Activated CD8-positive, alpha-beta memory T cell treated with anti-CD3 and anti-CD28 coated beads for 36 hours (primary cell): ENCODE measurements around the gene ZNF784. TPM values are rescaled to one million over a fixed set of nuclear protein-coding genes. Genes with fewer than 3 reads are reported as not detected.

ENCODE experiments used
- CTCF ChIA-PET: fragments of 350-600 bp; sonication (Branson Sonifier 250); formaldehyde crosslinking; loops from one replicate; lab custom pipeline; 2021; ENCODE audit warnings: antibody characterized with exemption; lab: Charles Lee
- POLR2A ChIA-PET: fragments of 350-600 bp; sonication (Branson Sonifier 250); formaldehyde crosslinking; loops from one replicate; lab custom pipeline; 2021; ENCODE audit warnings: antibody characterized with exemption; lab: Charles Lee
- total RNA-seq, 2 experiments: library from RNA; stranded (reverse); gene quantifications; one replicate each; pipeline ENCODE4 v1.2.3, GENCODE V29; 2021

ZNF784 gene
- total RNA-seq, 2 experiments from 2014 or later: 2.8 to 3.0 TPM

DNA sequence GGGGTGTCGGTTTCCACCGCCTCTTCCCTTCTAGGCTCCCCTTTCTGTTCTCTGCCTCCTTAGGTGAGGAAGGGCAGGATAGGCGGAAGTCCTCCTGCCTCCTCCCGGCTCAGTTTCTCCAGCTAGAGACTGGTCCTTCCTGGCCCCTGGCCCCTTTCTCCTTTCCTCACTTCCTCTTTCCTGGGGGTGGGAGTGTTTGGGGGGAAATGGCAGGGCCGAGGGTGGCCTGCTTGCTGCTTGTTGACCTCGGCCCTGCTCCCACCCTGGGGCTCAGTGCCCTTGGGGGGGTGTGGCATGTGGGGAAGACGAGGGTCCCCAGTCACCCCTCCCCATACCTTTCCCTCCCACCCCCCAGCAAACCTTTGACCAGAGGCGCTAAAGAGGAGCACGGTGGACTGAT is 35.5 kb upstream of the ZNF784 start:
- CTCF ChIA-PET: no interaction called here
- POLR2A ChIA-PET: interaction anchor here (0.7 kb wide), 1 partner anchor 11 kb away, joined by 3 read pairs; no protein-coding TSS in a partner anchor

DNA sequence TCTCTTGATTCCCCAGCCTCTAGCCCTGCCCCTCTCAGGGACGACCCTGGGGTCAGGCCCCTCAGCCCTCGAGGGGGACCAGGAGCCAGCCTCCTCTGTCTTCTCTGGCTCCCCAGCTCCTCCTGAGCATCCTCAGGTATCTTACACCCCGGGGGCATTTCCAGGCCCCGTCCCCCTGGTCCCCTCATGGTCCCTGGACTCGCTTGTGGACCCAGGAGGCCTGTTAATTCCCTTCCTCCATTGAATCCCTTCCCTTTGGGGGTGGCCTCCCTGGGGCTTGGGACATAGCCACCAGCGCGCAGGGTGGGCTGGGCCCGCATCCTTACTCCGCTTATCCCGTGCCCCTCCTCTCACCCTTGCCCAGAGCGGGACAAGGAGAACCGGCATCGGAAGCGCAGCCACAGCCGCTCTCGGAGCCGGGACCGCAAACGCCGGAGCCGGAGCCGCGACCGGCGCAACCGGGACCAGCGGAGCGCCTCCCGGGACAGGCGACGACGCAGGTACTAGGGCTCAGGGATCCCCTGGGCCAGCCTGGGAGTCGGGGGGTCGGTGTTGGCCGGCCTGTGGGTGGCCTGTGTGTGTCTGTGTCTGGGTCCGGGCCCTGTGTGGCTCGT is 34.6 kb upstream of the ZNF784 start:
- ChIA-PET POLR2A (interaction anchor here (0.5 kb wide), 1 partner anchor 14 kb away, joined by 3 read pairs; no protein-coding TSS in a partner anchor), CTCF (no interaction called here)

DNA sequence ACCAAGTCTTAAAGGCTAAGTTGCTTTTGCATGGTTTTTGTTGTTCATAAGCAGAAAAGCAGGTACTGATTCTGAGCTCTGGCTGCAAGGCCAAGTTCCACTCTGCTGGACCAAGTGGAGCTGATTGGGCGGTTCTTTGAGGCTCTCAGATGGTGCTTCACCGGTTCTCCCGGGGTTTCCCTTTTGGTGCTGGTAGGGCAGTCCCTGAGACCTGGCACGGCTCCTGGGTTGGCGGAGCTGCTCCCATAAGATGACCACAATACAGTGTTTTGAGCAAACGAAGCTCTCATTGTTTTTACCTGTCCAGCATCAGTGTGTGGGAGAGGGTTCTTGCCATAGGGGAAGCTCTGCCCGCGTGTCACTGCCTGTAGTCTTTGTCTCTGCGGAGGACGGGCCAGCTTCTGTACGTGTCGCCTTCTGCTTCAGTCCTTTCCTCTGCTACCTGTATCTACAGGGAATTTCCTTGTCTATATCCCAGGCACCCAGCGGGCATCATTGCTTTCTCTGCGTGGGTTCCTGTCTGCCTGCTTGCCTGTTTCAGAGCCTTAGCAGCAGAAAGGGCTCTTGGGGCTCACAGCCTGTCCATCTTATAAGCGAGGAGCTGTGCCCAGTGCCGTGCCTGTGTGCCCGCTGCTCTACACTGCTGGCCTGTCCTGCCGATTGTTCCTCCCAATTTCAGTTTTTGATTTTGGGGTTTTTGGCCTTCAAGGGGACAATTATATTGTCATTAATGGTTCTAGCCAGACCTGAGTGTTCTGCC is 32.8 kb upstream of the ZNF784 start:
- POLR2A ChIA-PET: interaction anchor here (0.5 to 1.2 kb wide), 3 partner anchors 11 to 37 kb away, joined by 4 to 6 read pairs (median 5); no protein-coding TSS in a partner anchor
- CTCF ChIA-PET: interaction anchor here (0.7 to 1.6 kb wide), 3 partner anchors 15 to 25 kb away, joined by 3 to 7 read pairs (median 4); partner anchors contain the start of gene ZNF580

DNA sequence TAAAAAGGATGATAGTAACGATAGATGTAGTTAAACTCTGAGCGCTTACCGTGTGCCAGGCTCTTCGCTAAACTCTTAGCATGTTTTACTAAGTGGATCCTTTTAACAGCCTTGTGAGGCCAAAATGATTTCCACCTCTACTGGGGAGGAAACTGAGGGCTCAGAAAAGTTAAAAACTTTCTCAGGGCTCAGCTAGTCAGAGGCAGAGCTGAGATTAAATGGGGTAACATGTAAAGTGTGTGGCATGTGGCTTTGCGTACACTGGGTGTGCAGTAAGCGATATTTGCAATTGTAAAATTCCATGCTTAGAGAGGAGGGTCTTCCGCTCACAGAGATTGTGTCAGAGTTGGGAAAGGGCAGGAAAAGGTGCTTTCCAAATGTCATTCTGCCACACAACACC is 32.2 kb upstream of the ZNF784 start:
- ChIA-PET POLR2A (interaction anchor here (1.2 kb wide), 1 partner anchor 15 kb away, joined by 5 read pairs; no protein-coding TSS in a partner anchor), CTCF (interaction anchor here (0.6 to 1.6 kb wide), 3 partner anchors 16 to 24 kb away, joined by 3 to 7 read pairs (median 3); partner anchors contain the start of gene ZNF580)

DNA sequence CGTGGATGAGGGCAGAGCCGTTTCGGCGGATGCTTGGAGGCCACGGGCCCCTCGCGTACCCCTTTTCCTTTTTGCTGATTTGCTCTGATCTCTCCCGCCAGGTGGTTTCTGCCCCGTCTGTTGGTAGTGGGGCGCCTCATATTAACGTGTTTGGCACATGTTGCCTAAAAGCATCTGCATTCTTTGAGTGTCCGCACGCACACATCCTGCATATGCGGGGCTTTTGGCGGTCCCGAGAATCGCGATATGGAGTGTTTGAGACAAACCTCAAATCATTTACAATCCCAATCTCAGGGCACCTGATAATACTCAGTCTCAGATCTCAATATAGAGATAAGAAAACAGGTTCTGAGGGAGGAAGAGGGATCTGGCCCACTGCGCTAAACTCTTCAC is 31.3 kb upstream of the ZNF784 start:
- POLR2A ChIA-PET: no interaction called here

DNA sequence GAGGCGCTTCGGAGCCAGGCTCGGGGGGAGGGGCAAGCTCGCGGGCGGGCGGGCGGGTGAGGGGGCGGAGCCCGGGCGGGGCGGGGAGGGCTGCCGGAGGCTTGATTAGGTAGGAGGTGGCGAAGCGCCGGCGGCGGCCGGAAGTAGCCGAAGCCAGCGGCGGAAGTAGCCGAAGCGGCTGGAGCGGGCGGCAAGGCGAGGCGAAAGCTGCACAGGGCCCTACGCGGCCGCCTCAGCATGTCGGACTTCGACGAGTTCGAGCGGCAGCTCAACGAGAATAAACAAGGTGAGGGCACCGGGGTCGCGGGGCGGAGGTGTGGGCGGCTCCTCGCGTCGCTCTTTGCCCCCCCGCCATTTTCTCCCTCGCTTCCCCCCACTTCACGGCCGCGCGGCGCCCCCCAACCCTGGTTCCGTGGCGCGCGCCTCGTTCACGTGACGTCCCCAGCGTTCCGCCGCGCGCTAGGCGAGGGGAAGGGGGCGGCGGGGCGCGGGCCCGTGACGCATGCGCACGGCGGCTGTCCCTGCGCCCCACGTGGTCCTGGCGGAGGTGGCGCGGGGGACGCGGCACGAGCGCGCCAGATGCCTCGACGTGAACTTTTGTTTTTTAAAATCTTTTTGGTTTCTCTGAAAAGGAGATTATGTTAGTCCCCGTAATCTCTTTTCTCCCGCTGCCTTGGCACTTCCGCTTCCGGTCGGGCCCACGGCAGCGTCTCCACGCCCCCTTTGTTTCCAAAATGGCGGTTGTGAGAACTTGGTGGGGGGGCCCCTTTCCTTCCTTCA is 30.7 kb upstream of the ZNF784 start, which contains the start of gene U2AF2:
U2AF2 (plus strand) TSS at position 168 of the 780 bp plus-strand sequence; CDS start at position 238, 70 bp downstream.
- ChIA-PET POLR2A (interaction anchor here (1.1 to 1.6 kb wide), 4 partner anchors 12 to 538 kb away, joined by 3 to 9 read pairs (median 4); partner anchors contain the start of genes FIZ1, PPP1R12C and ZNF581), CTCF (interaction anchor here (0.8 to 3.9 kb wide), 8 partner anchors 11 to 1192 kb away, joined by 3 to 29 read pairs (median 4); partner anchors contain the start of genes LENG9, TMEM238 and ZNF581)

More for the DNA sequence above, 31.3 kb upstream of the ZNF784 start:
- CTCF ChIA-PET: no interaction called here

DNA sequence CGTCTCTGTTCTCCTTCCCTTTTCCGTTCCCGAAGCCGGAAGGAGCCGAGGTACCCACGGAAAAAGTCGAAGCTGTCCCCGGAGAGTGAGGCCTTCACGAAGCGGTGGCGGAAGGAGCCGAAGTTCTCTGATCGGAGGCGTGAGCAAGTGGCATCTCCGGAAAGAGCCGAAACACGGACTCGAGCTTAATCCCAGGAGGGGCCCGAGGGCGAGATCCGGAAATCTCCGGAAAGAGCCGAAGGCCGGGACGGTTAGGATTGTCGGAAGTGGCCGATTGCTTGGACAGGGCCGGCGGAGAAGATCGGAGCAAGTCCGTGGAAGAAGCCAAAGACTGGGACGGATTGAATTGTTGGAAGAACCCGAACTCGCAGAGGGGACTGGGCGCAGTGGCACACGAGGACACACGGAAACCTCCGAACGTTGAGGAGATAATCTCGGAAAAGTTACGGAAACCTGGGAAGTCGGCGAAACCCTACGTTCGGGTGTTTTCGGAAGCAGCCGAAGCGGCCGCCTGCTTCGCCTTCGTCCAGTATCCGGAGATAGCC is 30.0 kb upstream of the ZNF784 start:
- POLR2A ChIA-PET: interaction anchor here (1.1 to 1.6 kb wide), 4 partner anchors 11 to 537 kb away, joined by 3 to 9 read pairs (median 4); partner anchors contain the start of genes FIZ1, PPP1R12C and ZNF581
- CTCF ChIA-PET: interaction anchor here (0.8 to 3.9 kb wide), 9 partner anchors 10 to 1191 kb away, joined by 3 to 29 read pairs (median 4); partner anchors contain the start of genes LENG9, TMEM238 and ZNF581

DNA sequence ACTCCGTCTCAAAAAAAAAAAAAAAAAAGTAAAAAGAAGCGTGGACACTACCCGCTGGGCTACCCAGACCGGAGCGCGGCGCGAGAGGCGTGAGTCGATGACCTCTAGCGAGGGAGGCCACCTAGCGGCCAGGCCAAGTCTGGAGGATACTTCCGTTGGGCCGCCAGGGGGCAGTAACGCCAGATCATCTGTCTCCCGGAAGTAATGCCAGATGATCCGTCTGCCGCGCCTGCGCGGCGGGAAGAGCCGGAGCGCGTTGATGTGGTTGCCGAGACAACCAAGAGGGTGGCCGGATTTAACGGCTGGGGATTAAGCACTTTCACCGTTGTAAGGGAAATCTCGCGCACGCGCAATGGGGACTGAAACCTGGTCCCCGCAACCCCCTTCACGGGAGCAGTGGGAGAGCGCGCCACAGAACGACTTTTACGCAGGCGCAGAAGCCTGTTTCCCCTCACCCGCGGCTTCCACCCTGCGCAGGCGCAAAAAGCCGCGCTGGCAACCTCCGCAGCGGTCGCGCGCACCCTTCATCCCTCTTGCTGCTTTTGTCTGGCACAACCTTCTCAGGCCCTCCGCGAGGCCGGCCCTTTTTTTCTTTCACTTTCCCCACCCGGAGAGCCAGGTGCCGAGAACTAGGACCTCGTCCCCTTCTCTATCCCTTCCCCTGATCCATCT is 29.4 kb upstream of the ZNF784 start:
- CTCF ChIA-PET: interaction anchor here (0.7 to 3.9 kb wide), 24 partner anchors 9 to 1190 kb away, joined by 3 to 29 read pairs (median 4); partner anchors contain the start of genes LENG9, TMEM238, ZNF524 and ZNF580

GRCh38 chr19:55652311-55653128 is 28.2 kb upstream of the ZNF784 start:
- CTCF ChIA-PET: interaction anchor here (0.6 to 3.9 kb wide), 19 partner anchors 9 to 1489 kb away, joined by 3 to 29 read pairs (median 5); partner anchors contain the start of genes ZNF524, ZNF580 and ZNF581
- POLR2A ChIA-PET: interaction anchor here (0.7 kb wide), 1 partner anchor 541 kb away, joined by 9 read pairs; no protein-coding TSS in a partner anchor

More for the DNA sequence above, 29.4 kb upstream of the ZNF784 start:
- POLR2A ChIA-PET: interaction anchor here (0.7 to 1.6 kb wide), 3 partner anchors 55 to 543 kb away, joined by 3 to 9 read pairs (median 9); partner anchors contain the start of genes FIZ1 and PPP1R12C

DNA sequence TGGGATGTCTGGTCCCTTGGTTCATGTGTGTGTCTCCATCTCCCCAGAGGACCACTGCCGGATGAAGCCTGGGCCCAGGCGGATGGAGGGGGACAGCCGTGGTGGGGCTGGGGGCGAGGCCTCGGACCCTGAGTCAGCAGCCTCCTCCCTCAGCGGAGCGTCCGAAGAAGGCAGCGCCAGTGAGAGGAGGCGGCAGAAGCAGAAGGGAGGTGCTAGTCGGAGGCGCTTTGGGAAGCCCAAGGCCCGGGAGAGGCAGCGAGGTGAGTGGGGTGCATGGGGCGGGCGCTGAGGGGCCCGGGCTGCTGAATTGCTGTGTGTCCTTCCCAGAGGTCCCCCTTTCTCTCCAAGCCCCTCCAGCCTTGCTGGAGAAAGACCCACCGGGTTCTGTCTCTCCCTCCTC is 26.9 kb upstream of the ZNF784 start:
- POLR2A ChIA-PET: no interaction called here

DNA sequence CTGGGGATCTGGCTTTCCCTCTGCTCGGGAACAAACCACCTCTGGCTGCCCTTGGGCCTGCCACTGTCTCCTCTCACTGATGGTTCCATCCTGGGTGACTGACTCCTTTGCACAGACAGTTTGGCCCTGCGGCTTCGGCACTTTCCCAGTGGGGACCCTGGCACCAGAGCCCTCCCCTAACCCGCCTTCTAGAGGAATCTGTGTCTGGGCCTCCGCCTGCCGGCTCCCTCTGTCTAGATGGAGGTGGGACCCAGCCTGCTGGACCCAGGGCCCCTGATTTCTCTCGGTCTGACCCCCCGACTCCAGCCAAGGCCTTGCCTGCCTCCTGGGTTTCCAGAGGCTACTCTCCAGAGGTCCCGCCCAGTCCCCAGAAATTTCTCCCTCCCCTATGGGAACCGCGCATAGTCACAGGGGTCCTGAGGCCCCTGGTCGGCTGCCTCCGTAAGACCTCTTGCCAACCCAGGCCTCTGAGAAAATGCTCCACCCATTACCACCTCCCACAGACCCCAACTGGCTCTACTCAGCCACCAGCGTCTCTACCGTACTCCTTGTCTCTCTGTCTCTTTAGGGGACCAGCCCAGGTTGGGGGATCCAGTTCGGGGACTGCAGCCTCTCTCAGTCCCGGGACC is 26.4 kb upstream of the ZNF784 start:
- ChIA-PET CTCF (interaction anchor here (1.0 kb wide), 1 partner anchor 12 kb away, joined by 3 read pairs; no protein-coding TSS in a partner anchor), POLR2A (no interaction called here)

More for the DNA sequence above, 26.9 kb upstream of the ZNF784 start:
- CTCF ChIA-PET: no interaction called here

DNA sequence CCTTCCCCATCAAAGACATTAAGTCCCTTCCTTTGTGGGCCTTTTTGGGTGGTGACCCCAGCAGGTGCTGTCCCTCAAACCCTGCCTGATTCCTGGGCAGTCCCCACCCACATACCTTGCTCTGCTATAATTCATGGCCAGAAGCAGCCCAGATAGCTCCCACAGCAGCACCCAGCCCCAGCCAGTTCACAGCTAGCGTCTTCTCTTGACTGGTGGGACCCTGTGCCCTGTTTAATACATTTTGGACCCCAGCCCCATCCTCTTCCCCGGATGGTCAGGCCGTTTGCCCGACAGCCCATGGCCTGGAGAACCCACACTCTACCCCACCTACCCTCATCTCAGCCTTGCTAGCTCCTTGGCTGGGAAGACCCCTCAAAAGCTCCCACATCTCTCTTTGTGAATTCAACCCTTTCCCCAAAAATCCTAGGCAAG is 25.8 kb upstream of the ZNF784 start:
- ChIA-PET POLR2A (no interaction called here), CTCF (interaction anchor here (1.0 kb wide), 1 partner anchor 11 kb away, joined by 3 read pairs; no protein-coding TSS in a partner anchor)

- CTCF ChIA-PET: interaction anchor here (1.0 kb wide), 1 partner anchor 10 kb away, joined by 3 read pairs; no protein-coding TSS in a partner anchor
- POLR2A ChIA-PET: no interaction called here
These were observed 25.1 kb upstream of the ZNF784 start for GRCh38 chr19:55649268-55650125.

GRCh38 chr19:55648585-55649267 is 24.4 kb upstream of the ZNF784 start:
- CTCF ChIA-PET: interaction anchor here (1.2 to 2.2 kb wide), 2 partner anchors 11 to 42 kb away, joined by 4 to 7 read pairs; no protein-coding TSS in a partner anchor
- POLR2A ChIA-PET: no interaction called here
